PC-3 (cell line): Measurements from ENCODE around the gene RAB12. TPM values are rescaled to one million over a fixed set of nuclear protein-coding genes. Genes with fewer than 3 reads are reported as not detected.
"Not testable (repeated sequence)": the region's sequence is repeated elsewhere in the genome, so short reads cannot be mapped to it uniquely, and the experiment has no call there.

Source experiments
- ATAC-seq: fragments of 200-7000 bp; cut with Tn5 transposase; 2 replicates; pipeline ENCODE4 v1.9.1; 2020; ENCODE audit warnings: mild to moderate bottlenecking, moderate library complexity
- BruUV-seq: library from RNA; stranded (reverse); fragments of 400-500 nt; replicated peaks from 2 replicates; lab custom pipeline; 2021; lab: Mats Ljungman, UMichigan
- CTCF ChIA-PET: fragments of 300-600 bp; sonication (Branson Sonifier 250); formaldehyde crosslinking; loops from one replicate; lab custom pipeline; 2022; ENCODE audit warnings: antibody characterized with exemption; lab: Charles Lee
- POLR2A ChIA-PET: fragments of 300-600 bp; sonication (Branson Sonifier 250); formaldehyde crosslinking; loops from one replicate; lab custom pipeline; 2022; ENCODE audit warnings: antibody characterized with exemption; ENCODE audit not compliant: unreplicated experiment; lab: Charles Lee
- DNase-seq: peaks from one replicate; pipeline ENCODE4 v3.0.0-alpha.2; 2015
- H2AFZ ChIP-seq: fragments of 300-600 bp; sonication (generic); 2 replicates; pipeline ENCODE4 v1.6.0; 2016; ENCODE audit warnings: antibody characterized with exemption, low read length
- H3F3A ChIP-seq: fragments of 300-600 bp; sonication (generic); one replicate; pipeline ENCODE4 v1.6.0; 2017; ENCODE audit warnings: antibody characterized with exemption, low read length, control low read depth, mild to moderate bottlenecking; ENCODE audit not compliant: unreplicated experiment
- H3K27ac ChIP-seq: fragments of 300-600 bp; sonication (generic); 2 replicates; pipeline ENCODE4 v1.5.1; 2016; ENCODE audit warnings: mild to moderate bottlenecking, low read length
- H3K27me3 ChIP-seq: fragments of 300-600 bp; sonication (generic); 2 replicates; pipeline ENCODE4 v1.6.1; 2016; ENCODE audit warnings: low read length, mixed read lengths
- H3K36me3 ChIP-seq: fragments of 300-600 bp; sonication (generic); 2 replicates; pipeline ENCODE4 v1.6.1; 2016; ENCODE audit warnings: low read depth, mixed run types, low read length, mixed read lengths
- H3K4me1 ChIP-seq: fragments of 300-600 bp; sonication (generic); 2 replicates; pipeline ENCODE4 v1.5.1; 2016; ENCODE audit warnings: low read length; ENCODE audit not compliant: insufficient read depth
- H3K4me2 ChIP-seq: fragments of 300-600 bp; sonication (generic); 2 replicates; pipeline ENCODE4 v1.6.0; 2016; ENCODE audit warnings: low read length
- H3K4me3 ChIP-seq: fragments of 300-600 bp; sonication (generic); 2 replicates; pipeline ENCODE4 v1.5.1; 2016; ENCODE audit warnings: mild to moderate bottlenecking, low read length, mixed read lengths
- H3K79me2 ChIP-seq: fragments of 300-600 bp; sonication (generic); 2 replicates; pipeline ENCODE4 v1.6.1; 2017; ENCODE audit warnings: low read length, mixed read lengths
- H3K9ac ChIP-seq: fragments of 300-600 bp; sonication (generic); 2 replicates; pipeline ENCODE4 v1.6.0; 2016; ENCODE audit warnings: mild to moderate bottlenecking, low read length
- H3K9me2 ChIP-seq: fragments of 300-600 bp; sonication (generic); replicated peaks from 2 replicates; pipeline ENCODE4 v1.6.1; 2016; ENCODE audit warnings: mixed run types, low read length, mixed read lengths
- H3K9me3 ChIP-seq: fragments of 300-600 bp; sonication (generic); 2 replicates; pipeline ENCODE4 v1.6.1; 2016; ENCODE audit warnings: low read length, mixed read lengths
- H4K20me1 ChIP-seq: fragments of 300-600 bp; sonication (generic); 2 replicates; pipeline ENCODE4 v1.6.1; 2016; ENCODE audit warnings: low read length, mixed read lengths
- EZH2 ChIP-seq: fragments of 300-600 bp; sonication (generic); IDR thresholded peaks from one replicate; pipeline ENCODE4 v1.6.1; 2017; ENCODE audit warnings: antibody characterized with exemption, mild to moderate bottlenecking, low read length; ENCODE audit not compliant: unreplicated experiment
- EZH2phosphoT487 ChIP-seq: fragments of 300-600 bp; sonication (generic); IDR thresholded peaks from 2 replicates; pipeline ENCODE4 v1.6.1; 2018; ENCODE audit warnings: mild to moderate bottlenecking, antibody characterized with exemption, low read length, borderline replicate concordance
- intact Hi-C: fragments of 100-400 bp; cut with micrococcal nuclease; formaldehyde crosslinking; loops from 2 replicates; pipeline ENCODE4 v1.9.0; 2023
- total RNA-seq: library from RNA; depleted of rRNA; stranded (reverse); fragments of >200 nt; gene quantifications from 2 replicates; pipeline ENCODE4 v1.2.3, GENCODE V29; 2014
- TF ChIP-seq, protein P1 (sequence below): fragments of 300-600 bp; sonication (generic); conservative IDR thresholded peaks from 2 replicates; pipeline ENCODE4 v1.5.1; 2017; ENCODE audit warnings: antibody characterized with exemption, low read depth, mild to moderate bottlenecking, low read length

Gene RAB12
- total RNA-seq, 1 experiment from 2014 or later, result 50.9 TPM

DNA sequence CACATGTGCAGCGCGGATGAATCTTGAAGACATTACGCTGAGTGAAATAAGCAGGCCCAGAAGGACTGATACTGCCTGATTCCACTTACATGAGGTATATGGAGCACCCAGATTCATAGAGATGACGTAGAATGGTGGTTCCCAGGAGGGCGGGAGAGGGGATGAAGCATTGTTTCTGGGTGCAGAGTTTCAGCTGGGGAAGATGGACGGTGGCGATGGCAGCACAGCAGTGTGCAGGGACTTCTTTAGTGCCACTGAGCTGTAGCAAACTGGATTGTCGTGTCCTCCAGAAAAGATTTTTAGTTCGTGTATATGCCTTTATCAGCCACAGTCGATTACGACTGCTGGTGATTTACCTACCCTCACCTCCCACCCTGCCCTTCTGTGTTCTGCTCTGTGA is 30.5 kb downstream of the RAB12 start:
- no peaks in the 10 kb centered on the region for H3K79me2 ChIP-seq
- H3K27ac ChIP-seq, result no peak overlapping the region
- H3K9me3 ChIP-seq, result no peaks in the 10 kb centered on the region
- ChIA-PET POLR2A (no interaction called here), CTCF (no interaction called here)
- ATAC-seq, result no peak
- no peak for DNase-seq
- H3K4me1 ChIP-seq, result no peaks in the 10 kb centered on the region
- H3K9me2 ChIP-seq, result no peaks in the 10 kb centered on the region
- intact Hi-C loops, result no loop called here
- no peak overlapping the region for H2AFZ ChIP-seq
- no TSS peak for BruUV-seq
- TF ChIP-seq EZH2phosphoT487, result no peak
- TF ChIP-seq, protein P1, sequence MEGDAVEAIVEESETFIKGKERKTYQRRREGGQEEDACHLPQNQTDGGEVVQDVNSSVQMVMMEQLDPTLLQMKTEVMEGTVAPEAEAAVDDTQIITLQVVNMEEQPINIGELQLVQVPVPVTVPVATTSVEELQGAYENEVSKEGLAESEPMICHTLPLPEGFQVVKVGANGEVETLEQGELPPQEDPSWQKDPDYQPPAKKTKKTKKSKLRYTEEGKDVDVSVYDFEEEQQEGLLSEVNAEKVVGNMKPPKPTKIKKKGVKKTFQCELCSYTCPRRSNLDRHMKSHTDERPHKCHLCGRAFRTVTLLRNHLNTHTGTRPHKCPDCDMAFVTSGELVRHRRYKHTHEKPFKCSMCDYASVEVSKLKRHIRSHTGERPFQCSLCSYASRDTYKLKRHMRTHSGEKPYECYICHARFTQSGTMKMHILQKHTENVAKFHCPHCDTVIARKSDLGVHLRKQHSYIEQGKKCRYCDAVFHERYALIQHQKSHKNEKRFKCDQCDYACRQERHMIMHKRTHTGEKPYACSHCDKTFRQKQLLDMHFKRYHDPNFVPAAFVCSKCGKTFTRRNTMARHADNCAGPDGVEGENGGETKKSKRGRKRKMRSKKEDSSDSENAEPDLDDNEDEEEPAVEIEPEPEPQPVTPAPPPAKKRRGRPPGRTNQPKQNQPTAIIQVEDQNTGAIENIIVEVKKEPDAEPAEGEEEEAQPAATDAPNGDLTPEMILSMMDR, result no peak
- no peak overlapping the region for H3K4me2 ChIP-seq
- H3K36me3 ChIP-seq, result peaks cover 31% of the 10 kb centered on the region; the same call in 1 of the 2 replicates
- no peaks in the 10 kb centered on the region for H3F3A ChIP-seq
- H3K4me3 ChIP-seq, result no peak overlapping the region
- no peak overlapping the region for H3K9ac ChIP-seq
- H3K27me3 ChIP-seq, result no peaks in the 10 kb centered on the region
- H4K20me1 ChIP-seq, result no peaks in the 10 kb centered on the region

DNA sequence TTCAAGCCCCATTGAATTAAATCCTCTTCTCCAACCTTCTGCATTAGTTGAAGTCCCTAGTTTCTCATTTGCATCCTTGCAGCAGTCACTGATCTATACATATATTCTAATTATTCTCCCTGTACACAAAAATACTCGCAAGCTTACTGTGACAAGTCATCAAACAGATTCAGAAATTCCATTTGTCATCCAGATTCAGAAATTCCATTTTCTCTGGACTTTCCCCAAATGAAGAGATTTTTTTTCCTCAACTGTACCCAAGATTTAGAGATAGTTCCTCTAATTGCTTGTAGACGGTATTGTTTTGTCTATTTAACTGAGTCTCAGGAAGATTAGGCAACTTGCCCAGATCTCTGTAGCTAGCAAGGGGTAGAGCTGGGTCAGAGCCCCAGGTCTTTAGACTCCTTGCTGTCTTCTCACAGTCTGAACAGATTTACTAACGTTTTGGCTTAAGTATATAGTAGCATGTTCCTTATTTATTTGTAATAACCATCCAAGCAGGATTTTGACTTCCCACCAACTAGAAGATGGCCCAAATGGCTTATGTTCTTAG is 34.2 kb downstream of the RAB12 start:
- intact Hi-C loops, result no loop called here
- POLR2A ChIA-PET, result no interaction called here
- Histone ChIP-seq H3K9me3 (no peaks in the 10 kb centered on the region), H3K4me2 (no peak overlapping the region), H3K79me2 (no peaks in the 10 kb centered on the region), H3K36me3 (peaks cover 7% of the 10 kb centered on the region; the same call in 1 of the 2 replicates), H3K9me2 (no peaks in the 10 kb centered on the region), H3K9ac (no peak overlapping the region), H4K20me1 (no peaks in the 10 kb centered on the region), H3K4me3 (no peak overlapping the region), H3F3A (no peaks in the 10 kb centered on the region), H3K4me1 (no peaks in the 10 kb centered on the region), H2AFZ (no peak overlapping the region), H3K27ac (no peak overlapping the region), H3K27me3 (no peaks in the 10 kb centered on the region)
- DNase-seq, result no peak
- BruUV-seq, result no TSS peak
- TF ChIP-seq EZH2, result no peak
- TF ChIP-seq EZH2phosphoT487, result no peak
- TF ChIP-seq, protein P1, result no peak
- CTCF ChIA-PET, result interaction anchor here (1.2 kb wide), 1 partner anchor 11 kb away, joined by 3 read pairs; no protein-coding TSS in a partner anchor
- no peak for ATAC-seq

DNA sequence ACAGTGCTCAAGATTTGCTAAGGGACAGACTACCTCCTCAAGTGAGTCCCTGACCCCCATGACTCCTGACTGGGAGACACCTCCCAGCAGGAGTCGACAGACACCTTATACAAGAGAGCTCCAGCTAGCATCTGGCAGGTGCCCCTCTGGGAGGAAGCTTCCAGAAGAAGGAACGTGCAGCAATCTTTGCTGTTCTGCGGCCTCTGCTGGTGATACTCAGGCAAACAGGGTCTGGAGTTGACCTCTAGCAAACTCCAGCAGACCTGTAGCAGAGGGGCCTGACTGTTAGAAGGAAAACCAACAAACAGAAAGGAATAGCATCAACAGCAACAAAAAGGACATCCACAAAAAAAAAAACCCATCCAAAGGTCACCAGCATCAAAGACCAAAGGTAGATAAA is 38.1 kb downstream of the RAB12 start:
- POLR2A ChIA-PET, CTCF ChIA-PET, H3K27ac ChIP-seq: not testable (repeated sequence)

DNA sequence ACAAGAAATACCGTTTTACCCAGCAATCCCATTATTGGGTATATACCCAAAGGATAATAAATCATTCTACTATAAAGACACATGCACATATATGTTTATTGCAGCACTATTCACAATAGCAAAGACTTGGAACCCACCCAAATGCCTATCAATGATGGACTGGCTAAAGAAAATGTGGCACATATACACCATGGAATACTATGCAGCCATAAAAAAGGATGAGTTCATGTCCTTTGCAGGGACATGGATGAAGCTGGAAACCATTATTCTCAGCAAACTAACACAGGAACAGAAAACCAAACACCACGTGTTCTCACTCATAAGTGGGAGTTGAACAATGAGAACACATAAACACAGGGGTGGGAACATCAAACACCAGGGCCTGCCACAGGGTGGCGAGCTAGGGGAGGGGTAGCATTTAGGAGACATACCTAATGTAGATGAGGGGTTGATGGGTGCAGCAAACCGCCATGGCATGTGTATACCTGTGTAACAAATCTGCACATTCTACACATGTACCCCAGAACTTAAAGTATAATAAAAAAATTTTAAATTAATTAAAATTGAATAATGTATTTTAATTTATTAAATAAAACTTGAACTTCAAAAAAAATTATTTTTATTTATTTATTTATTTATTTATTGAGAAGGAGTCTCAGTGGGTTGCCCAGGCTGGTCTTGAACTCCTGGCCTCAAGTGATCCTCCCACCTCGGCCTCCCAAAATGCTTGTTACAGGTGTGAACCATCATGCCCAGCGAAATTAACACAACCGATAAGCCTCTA is 42.4 kb downstream of the RAB12 start:
- intact Hi-C loops, result loop anchor here (10.0 kb wide), 1 partner anchor 493 kb away; no protein-coding TSS in a partner anchor
- H3K9ac ChIP-seq, H3K27me3 ChIP-seq, H3K9me3 ChIP-seq, POLR2A ChIA-PET, H3K9me2 ChIP-seq, H3K27ac ChIP-seq, H3K4me3 ChIP-seq, H3F3A ChIP-seq, H3K4me2 ChIP-seq, H4K20me1 ChIP-seq, H3K4me1 ChIP-seq, BruUV-seq, ATAC-seq, H3K36me3 ChIP-seq, H2AFZ ChIP-seq, H3K79me2 ChIP-seq: not testable (repeated sequence)
- CTCF ChIA-PET, result interaction anchor here (0.6 kb wide), 1 partner anchor 53 kb away, joined by 4 read pairs; no protein-coding TSS in a partner anchor
- peak; percentile 31 for DNase-seq

More for the DNA sequence above, 38.1 kb downstream of the RAB12 start:
- DNase-seq, H3K9me3 ChIP-seq, H3K27me3 ChIP-seq, H3F3A ChIP-seq, H3K4me2 ChIP-seq, H3K9ac ChIP-seq, H2AFZ ChIP-seq, BruUV-seq, H3K79me2 ChIP-seq, H3K4me3 ChIP-seq, H4K20me1 ChIP-seq, ATAC-seq, H3K9me2 ChIP-seq, H3K36me3 ChIP-seq, H3K4me1 ChIP-seq, intact Hi-C loops: not testable (repeated sequence)
